Calu3 (cell line): ENCODE measurements around the gene TSPAN4. TPM values are rescaled to one million over a fixed set of nuclear protein-coding genes. Genes with fewer than 3 reads are reported as not detected.

ENCODE experiments used
- BruUV-seq: library from RNA; stranded (reverse); fragments of 400-500 nt; replicated peaks from 2 replicates; lab custom pipeline; 2021; lab: Mats Ljungman, UMichigan
- CTCF ChIA-PET: fragments of 300-600 bp; sonication (Branson Sonifier 250); formaldehyde crosslinking; loops from one replicate; lab custom pipeline; 2022; ENCODE audit warnings: antibody characterized with exemption; lab: Charles Lee
- DNase-seq: peaks from one replicate; pipeline ENCODE4 v3.0.0; 2022
- H3K27ac Mint-ChIP-seq: one replicate; pipeline ENCODE4 v1.8.0; 2022; ENCODE audit warnings: mixed read lengths; ENCODE audit not compliant: unreplicated experiment
- H3K27me3 Mint-ChIP-seq: one replicate; pipeline ENCODE4 v1.8.0; 2022; ENCODE audit warnings: mixed read lengths; ENCODE audit not compliant: unreplicated experiment
- H3K36me3 Mint-ChIP-seq: one replicate; pipeline ENCODE4 v1.8.0; 2022; ENCODE audit warnings: mild to moderate bottlenecking, moderate library complexity, mixed read lengths; ENCODE audit not compliant: insufficient read depth, unreplicated experiment
- H3K4me1 Mint-ChIP-seq: one replicate; pipeline ENCODE4 v1.8.0; 2022; ENCODE audit warnings: mild to moderate bottlenecking, low read depth, mixed read lengths; ENCODE audit not compliant: unreplicated experiment
- H3K4me3 Mint-ChIP-seq: one replicate; pipeline ENCODE4 v1.8.0; 2022; ENCODE audit warnings: mild to moderate bottlenecking, low read depth, moderate library complexity, mixed read lengths; ENCODE audit not compliant: unreplicated experiment
- H3K9me3 Mint-ChIP-seq: one replicate; pipeline ENCODE4 v1.8.0; 2022; ENCODE audit warnings: low read depth, mixed read lengths; ENCODE audit not compliant: unreplicated experiment
- intact Hi-C: fragments of 100-400 bp; cut with micrococcal nuclease; formaldehyde crosslinking; loops from one replicate; pipeline ENCODE4 v1.10.0; 2022; ENCODE audit not compliant: unreplicated experiment
- total RNA-seq: library from RNA; stranded (reverse); gene quantifications from 2 replicates; pipeline ENCODE4 v1.2.3, GENCODE V29; 2022
- TF ChIP-seq, protein P1 (sequence below): fragments of 200-600 bp; IDR thresholded peaks from one replicate; pipeline ENCODE4 v1.8.0; 2022; ENCODE audit warnings: antibody characterized with exemption; ENCODE audit not compliant: unreplicated experiment

TSPAN4 gene
- total RNA-seq, 1 experiment from 2014 or later = 36.3 TPM

DNA sequence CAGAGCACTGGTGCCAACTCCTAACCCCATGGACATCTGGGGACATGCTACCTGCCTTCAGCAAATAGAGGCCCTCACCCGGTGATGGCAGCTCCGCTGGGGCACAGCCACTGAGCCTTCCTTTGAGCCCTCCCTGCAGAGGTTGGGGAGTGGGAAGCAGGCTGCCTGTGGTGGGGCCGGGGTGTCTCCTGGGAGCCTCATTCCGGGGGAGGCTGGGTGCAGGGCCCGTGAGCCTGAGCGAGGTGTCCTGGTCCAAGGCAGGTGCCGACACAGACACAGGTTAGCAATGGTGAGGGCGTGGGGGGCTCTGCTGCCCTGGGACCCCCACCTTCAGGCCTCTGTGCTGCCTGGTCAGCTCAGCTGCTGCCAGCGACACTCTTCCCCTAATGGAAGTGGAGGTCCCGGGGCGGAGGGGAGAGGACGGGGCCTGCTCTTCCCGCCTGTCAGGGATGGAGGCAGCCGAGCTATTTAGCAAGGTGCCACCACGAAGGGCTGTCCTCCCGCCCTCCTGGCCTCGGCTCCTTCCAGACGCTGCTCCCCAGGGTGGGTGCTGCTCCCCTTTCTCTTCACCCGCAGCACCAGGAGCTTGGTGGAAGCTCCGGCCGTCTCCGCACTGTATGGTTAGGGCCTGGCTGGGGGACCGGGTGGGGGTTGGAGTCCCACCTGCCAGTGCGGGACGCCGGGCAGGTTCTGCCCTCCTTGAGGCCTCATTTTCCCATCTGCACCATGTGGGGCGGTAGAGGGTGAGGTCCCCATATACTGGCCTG is 11.2 kb downstream of the TSPAN4 start:
- Mint-ChIP-seq H3K4me3 (no peak overlapping the region), H3K27ac (no peak overlapping the region), H3K9me3 (no peaks in the 10 kb centered on the region), H3K36me3 (peaks cover 22% of the 10 kb centered on the region), H3K4me1 (no peaks in the 10 kb centered on the region), H3K27me3 (no peaks in the 10 kb centered on the region)
- DNase-seq = no peak
- CTCF ChIA-PET = no interaction called here
- intact Hi-C loops = loop anchor here (10.0 kb wide), 1 partner anchor 201 kb away; no protein-coding TSS in a partner anchor
- BruUV-seq = no TSS peak
- TF ChIP-seq, protein P1, sequence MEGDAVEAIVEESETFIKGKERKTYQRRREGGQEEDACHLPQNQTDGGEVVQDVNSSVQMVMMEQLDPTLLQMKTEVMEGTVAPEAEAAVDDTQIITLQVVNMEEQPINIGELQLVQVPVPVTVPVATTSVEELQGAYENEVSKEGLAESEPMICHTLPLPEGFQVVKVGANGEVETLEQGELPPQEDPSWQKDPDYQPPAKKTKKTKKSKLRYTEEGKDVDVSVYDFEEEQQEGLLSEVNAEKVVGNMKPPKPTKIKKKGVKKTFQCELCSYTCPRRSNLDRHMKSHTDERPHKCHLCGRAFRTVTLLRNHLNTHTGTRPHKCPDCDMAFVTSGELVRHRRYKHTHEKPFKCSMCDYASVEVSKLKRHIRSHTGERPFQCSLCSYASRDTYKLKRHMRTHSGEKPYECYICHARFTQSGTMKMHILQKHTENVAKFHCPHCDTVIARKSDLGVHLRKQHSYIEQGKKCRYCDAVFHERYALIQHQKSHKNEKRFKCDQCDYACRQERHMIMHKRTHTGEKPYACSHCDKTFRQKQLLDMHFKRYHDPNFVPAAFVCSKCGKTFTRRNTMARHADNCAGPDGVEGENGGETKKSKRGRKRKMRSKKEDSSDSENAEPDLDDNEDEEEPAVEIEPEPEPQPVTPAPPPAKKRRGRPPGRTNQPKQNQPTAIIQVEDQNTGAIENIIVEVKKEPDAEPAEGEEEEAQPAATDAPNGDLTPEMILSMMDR = no peak

DNA sequence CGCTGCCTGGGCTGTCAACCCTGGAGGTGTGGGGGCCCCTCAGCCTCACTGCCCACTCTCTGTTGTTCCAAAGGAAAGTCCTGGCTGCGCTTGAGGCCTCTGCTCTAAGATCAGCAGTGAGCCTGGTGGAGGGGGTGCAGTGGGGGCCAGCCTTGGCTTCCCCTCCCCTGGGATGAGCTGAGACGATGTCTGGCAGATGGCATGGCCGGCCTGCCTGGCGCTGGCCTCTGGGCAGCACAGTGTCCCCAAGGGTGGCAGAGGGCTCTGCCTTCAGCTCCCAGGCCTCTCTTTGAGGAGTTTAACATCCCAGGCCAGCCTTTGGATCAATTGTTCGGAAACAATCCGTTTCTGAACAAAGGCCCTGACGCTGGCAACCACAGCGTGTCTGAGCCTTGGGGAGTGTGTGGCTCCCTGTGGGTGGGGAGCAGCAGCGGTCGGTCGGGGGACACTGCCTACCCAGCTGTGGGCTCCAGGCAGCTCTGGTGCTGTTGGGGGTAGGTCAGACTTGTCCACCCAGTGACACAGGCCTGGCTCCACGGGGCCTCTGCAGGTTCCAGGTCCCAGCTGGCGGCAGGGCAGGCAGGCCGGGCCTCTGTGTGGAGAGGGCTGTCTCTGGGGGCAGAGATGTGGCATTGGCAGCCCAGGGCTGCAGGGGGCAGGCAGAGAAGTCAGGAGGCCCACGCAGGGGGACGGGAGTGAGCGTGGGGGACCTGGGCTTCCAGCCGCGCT is 12.1 kb downstream of the TSPAN4 start:
- Mint-ChIP-seq H3K27ac (no peak overlapping the region), H3K36me3 (peaks cover 31% of the 10 kb centered on the region), H3K4me3 (no peak overlapping the region), H3K4me1 (peaks cover 7% of the 10 kb centered on the region), H3K9me3 (no peaks in the 10 kb centered on the region), H3K27me3 (no peaks in the 10 kb centered on the region)
- TF ChIP-seq, protein P1 = no peak
- BruUV-seq = no TSS peak
- CTCF ChIA-PET = no interaction called here
- DNase-seq = no peak
- intact Hi-C loops = loop anchor here (10.0 kb wide), 1 partner anchor 200 kb away; no protein-coding TSS in a partner anchor

DNA sequence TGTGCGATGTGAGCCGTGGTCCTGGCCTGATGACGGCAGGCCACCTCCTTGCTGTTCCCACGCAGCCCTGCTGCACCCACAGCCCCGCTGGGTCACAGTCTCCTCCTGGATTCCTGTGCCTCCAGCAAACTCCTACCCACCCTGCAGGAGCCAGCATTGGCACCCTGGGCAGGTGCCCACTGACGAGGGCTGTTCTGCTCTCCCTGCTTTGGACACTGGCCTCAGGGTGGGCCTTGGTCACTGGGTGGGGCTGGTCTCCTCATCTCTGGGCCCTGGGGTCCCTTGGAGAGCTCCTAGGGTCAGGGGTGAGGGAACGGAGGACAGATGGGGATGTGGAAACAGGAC is 12.7 kb downstream of the TSPAN4 start:
- peaks cover 34% of the 10 kb centered on the region for H3K36me3 Mint-ChIP-seq
- TF ChIP-seq, protein P1 = no peak
- BruUV-seq = no TSS peak
- CTCF ChIA-PET = no interaction called here
- H3K9me3 Mint-ChIP-seq = no peaks in the 10 kb centered on the region
- no peaks in the 10 kb centered on the region for H3K27me3 Mint-ChIP-seq
- DNase-seq = no peak
- intact Hi-C loops = loop anchor here (10.0 kb wide), 1 partner anchor 199 kb away; no protein-coding TSS in a partner anchor
- no peak overlapping the region for H3K27ac Mint-ChIP-seq
- H3K4me1 Mint-ChIP-seq = peaks cover 9% of the 10 kb centered on the region
- no peak overlapping the region for H3K4me3 Mint-ChIP-seq

DNA sequence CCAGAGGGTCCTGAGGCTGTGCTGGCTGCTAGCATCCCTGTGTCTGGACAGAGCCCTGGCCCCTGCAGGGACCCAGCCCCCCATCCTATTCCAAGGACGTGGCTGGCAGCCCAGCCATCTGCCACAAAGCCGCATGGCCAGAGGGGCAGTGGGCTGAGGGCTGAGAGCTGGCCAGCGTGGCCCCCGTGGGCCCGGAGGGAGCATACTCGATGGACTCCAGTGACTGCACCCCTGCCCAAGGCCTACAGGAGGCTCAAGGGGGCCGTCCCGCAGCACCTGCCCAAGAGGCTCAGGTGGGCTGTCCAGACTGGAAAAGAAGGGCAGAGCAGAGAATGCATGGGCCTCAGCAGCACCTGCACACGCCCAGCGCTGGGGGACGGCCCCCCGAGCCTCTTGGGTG is 13.1 kb downstream of the TSPAN4 start:
- Mint-ChIP-seq H3K36me3 (peaks cover 34% of the 10 kb centered on the region), H3K4me1 (peaks cover 9% of the 10 kb centered on the region), H3K27ac (no peak overlapping the region), H3K4me3 (no peak overlapping the region), H3K9me3 (no peaks in the 10 kb centered on the region), H3K27me3 (no peaks in the 10 kb centered on the region)
- TF ChIP-seq, protein P1 = no peak
- BruUV-seq = no TSS peak
- CTCF ChIA-PET = no interaction called here
- no peak for DNase-seq
- intact Hi-C loops = loop anchor here (10.0 kb wide), 1 partner anchor 199 kb away; no protein-coding TSS in a partner anchor
